GM18508 (cell line): ENCODE data around the gene PTPRN2.
"Not testable (repeated sequence)": the region's sequence is repeated elsewhere in the genome, so short reads cannot be mapped to it uniquely, and the experiment has no call there.

Experiments
- ATAC-seq: cut with Tn5 transposase; IDR thresholded peaks from one replicate; pipeline ENCODE4 v1.9.1; 2021; ENCODE audit warnings: moderate number of reproducible peaks; ENCODE audit not compliant: insufficient read depth, unreplicated experiment

Gene PTPRN2

GRCh38 chr7:158318511-158318913 is 269.1 kb downstream of the PTPRN2 start:
- ATAC-seq, result no peak

DNA sequence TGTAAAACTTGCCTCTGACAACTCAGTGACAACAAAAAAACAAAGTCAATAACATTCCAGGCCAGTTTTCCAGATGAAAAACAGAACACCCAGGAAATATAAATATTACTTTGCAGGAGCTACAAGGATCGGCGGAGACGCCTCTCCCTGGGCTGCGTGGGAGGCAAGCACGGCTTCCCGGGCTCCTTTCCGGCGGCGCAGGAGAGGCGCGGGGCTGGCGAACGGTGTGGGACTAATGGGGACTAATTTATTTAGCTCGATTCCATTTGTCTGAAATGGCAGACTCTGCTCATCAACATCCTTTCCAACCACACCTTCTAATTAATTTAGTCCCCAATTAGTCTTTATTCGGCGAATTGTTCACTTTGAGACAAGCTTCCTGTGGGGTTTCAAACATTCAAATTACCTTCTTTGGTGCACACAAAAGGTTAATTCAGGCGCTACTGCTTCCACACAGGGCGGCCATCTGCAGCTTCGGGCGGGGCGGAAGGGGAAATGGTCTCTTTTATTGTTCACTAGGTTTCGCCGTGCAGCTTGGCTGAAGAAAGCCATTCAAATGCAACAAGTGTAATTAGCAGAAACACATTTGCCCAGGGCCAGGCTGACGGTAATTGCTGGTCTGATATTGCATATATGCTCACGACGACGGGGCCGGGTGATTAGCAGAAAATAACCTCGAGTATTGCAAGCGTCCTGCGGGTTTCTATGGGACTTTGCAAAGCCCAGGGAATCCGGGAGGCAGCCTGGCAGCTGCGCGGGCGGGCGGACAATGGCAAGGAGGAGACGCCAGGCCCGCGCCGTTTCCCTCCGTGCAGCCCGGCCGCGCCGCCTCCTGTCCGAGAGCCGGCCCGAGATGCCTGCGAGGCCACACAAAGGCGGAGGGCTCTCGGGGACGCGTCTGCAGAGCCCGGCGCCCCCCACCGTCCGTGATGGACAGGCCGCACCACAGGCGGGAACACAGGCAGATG is 270.1 kb downstream of the PTPRN2 start:
- no peak for ATAC-seq

DNA sequence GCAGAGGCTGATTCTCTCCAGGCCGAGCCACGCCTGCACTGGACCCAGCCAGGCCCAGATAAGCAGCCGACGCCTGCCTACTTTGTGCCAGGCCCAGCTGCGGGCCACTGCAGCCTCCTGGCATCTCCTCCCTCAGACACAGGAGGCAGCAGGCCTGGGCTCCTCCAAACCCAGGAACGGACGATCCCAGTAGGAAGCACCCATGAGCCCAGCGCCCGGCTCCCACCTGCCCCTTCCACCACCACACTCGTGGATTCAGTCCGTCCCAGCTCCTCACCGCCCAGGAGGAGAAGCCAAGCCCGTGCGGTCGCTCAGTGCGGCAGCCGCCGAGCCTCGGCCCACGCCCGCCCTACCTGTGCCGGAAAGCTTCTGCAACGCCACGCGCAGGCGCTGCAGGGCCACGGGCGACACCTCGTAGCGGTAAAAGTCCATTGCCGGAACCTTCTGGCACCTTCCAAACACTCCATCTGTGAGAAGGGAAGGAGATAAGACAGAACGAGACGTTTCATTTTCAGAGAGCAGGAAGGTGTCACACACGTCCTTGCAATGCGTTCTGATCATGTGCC is 271.1 kb downstream of the PTPRN2 start:
- no peak for ATAC-seq

DNA sequence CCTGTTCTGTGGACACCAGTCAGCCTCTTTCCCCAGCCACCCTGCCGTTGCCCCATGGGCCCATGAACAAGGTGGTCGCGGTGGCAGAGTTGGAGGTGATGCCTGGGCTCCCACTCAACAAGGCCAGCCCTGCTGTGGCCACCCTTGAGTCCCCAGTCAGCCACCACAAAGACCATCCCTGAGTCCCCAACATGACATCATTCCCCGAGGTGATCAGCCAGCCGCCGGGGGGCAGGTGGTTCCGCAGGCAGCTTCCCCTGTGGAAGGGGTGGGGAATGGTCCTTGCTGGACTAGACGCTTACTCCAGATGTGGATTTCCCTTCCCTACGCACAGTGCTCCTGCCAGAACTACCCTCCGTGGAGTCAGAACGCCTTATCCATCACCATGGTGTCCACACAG is 271.7 kb downstream of the PTPRN2 start:
- no peak for ATAC-seq

GRCh38 chr7:158315326-158315725 is 272.3 kb downstream of the PTPRN2 start:
- no peak for ATAC-seq

- no peak for ATAC-seq
Measured at GRCh38 chr7:158314394-158314793, 273.2 kb downstream of the PTPRN2 start.

DNA sequence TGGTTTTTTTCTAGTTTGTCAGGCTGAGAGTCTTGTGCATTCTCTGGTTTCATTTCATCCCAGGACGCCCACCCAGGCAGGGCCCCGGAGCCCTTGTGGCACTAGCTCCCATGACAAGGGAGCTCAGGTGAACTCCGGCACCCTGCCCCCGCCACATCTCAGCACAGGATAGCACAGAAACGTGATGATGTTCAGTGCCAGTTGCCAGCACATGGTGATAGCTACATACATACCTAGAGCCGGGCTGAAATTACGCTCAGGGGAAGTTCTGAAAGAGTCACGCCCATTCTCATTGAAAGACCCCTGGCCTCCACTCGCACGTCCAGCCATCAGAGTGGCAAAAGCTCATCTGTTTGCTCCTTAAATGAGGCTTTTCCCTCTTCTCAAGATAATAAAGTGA is 273.7 kb downstream of the PTPRN2 start:
- ATAC-seq, result no peak

GRCh38 chr7:158312789-158313188 is 274.8 kb downstream of the PTPRN2 start:
- no peak for ATAC-seq

DNA sequence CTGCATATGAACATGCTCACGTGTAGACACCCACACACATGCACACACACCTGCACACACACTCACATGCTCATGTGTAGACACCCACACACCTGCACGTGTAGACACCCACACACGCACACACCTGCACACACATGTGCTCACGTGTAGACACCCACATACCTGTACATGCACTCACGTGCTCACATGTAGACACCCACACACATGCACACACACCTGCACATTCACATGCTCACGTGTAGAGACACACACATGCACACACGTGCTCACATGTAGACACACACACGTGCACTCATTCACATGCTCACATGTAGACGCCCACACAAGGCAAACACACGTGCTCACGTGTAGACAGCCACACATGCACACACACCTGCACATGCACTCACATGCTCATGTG is 275.8 kb downstream of the PTPRN2 start:
- ATAC-seq, result no peak

DNA sequence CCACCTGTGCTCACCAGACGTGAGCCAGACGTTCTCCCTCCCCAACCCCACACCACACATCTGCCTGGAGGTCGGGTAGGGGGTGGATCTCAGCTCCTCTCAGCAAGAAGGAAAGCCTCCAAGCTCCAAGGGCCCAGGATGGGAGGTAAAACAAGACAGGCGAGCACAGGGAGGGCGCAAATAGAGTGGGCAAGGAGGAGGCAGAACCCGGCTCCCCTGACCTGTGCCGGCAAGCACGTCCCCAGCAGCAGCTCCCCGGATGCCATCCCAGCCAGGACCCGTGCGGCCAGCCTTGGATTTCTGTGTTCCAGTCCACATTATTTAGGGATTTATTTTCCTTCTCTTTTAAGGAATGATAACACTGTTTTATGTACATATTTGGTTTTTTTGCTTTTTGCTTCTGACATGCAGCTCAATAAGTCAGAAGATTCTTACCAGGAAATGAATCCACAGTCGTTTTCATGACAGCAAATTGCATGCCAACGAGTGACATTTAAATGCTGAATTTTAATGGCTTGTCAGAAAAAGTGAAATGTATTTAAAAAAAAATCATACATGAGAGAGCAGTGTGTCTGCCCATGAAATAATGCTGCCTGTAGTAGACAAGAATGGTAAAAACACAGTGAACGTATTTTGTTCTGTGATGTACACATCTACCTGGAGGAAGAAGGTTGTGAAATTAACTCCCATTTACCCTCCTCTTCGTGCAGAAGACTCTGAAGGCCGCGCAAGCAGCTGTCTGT is 276.5 kb downstream of the PTPRN2 start:
- no peak for ATAC-seq

DNA sequence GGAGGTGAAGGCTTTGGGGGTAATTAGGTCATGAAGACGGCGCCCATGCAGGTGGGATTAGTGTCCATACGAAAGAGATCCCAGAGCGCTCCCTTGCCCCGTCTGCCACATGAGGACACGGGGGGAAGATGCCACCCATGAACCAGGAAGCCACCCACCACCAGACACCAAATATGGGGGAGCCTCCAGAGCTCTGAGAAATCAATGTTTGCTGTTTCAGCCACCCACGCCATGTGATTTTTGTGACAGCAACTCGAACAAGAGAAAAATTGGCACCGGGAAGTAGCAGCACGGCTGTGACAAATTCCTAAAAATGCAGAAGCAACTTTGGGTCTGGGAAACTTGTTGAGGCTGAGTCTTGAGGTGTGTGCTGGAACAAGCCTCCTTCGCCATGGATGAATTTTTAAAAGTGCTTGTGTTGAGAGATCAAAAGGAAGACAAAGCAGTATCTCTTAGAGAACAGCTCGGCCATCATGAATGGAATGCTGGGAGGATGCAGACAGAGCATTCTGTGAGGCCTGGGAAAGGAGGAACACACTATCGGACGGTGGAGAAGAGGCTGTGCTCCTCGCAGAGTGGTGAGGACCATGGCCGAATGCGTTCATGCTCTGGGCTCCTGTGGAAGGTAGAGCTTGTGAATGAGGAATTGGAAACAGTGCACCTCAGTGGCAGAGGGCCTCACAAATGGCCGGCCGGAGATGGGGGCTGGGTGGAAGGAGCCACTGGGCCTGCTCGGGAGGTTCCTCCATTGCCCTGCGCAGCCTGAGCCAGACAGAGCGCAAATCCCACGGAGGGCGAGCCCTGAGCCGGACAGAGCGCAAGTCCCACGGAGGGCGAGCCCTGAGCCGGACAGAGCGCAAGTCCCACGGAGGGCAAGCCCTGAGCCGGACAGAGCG is 277.5 kb downstream of the PTPRN2 start:
- no peak for ATAC-seq

- ATAC-seq, result no peak
Measured at GRCh38 chr7:158308001-158308400, 279.6 kb downstream of the PTPRN2 start.

DNA sequence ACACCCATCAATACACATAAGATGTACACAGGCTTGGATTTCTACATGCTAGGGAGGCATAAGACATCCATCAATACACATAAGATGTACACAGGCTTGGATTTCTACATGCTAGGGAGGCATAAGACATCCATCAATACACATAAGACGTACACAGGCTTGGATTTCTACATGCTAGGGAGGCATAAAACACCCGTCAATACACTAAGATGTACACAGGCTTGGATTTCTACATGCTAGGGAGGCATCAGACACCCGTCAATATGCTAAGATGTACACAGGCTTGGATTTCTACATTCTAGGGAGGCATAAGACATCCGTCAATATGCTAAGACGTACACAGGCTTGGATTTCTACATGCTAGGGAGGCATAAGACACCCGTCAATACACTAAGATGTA is 283.6 kb downstream of the PTPRN2 start:
- not testable (repeated sequence) for ATAC-seq

GRCh38 chr7:158303121-158303520 is 284.5 kb downstream of the PTPRN2 start:
- no peak for ATAC-seq

DNA sequence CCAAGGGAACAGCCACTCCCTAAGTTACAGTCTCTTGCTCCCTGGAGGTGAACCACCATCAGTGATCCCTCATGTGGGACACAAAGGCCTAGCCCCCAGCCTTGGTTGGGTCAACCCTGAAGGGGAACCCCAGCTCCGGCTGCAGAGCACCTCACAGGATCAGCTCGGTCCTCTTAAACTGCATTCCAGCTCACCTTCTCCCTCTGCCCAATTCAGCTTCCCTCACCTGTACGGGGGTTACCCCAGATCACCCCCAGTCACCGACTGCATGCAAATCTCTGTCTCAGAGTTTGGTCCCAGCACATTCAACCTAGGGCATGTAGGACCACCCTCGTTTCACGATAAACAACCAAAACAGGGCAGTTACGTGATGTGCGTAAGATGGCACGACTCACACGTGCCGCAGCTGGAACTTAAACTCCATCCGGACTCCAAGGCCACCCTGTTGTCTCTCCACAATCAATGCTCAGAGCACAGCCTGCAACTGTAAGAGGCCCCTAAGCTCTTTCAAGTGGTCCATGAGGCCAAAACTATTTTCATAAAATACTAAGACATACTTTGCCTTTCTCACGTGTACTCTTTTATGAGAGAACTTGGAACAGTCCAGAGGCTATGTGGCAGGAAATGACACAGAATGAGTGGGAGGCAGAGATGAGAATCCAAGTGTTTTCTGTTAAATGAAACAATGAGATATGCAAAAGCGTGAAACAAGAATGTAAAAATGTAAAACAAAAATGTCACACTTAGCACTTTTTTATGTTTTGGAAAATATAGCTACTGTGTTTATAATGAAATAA is 285.2 kb downstream of the PTPRN2 start:
- no peak for ATAC-seq

DNA sequence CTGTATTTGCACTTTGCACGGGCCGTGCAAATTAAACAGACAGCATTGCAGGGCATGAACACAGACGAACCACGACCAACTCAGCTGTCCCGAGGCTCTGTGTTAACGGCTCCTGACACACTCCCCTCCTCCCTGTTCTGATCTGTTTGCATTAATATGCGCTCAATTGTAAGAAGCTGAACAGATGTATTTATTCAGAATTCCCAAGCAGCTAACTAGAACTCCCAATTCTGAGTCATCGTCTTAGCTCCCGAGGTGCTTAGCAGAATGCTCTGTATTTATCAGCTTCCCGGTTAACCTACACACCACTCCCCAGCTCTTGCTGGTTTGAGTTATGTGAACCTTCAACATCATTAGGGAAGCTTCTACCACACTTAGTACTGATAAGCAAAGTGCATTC is 286.4 kb downstream of the PTPRN2 start:
- no peak for ATAC-seq

DNA sequence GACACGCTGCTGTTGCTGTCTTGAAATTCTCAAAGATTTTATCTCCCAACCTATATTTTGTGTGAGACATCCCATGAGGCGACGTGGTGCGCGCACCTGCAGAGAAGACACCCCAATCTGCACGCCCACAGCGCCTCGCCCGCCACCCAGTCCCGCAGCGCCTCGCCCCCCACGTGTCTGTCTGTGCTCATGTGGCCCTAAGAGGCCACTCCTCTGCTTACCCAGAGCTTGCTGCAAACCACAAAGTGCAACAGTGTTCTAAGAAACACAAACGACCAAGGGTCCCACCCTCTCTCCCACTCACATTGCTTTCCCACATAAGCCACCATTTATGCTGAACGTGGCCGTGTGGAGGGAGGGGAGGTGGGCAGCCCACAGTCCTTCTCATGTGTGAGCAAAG is 287.2 kb downstream of the PTPRN2 start:
- ATAC-seq, result no peak

DNA sequence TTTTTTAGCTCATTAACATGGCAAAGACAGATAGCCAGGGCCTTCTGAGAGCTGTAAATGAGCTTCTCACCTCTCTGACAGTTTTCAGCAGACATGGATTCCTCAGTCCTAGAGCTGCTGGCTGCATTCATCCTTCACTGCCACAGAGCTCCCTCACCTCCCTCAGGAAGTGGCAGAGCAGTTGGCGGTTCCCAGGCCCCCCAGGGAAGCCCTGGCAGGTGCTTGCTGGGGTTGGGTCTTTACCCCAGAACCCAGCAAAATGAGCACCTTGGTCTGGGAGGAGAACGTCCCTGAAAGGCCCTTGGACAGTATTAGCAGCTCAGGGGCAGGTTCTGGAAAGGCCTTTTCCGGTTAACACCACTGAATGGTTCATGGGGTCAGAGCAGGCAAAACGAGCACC is 288.0 kb downstream of the PTPRN2 start:
- no peak for ATAC-seq

GRCh38 chr7:158296798-158297104 is 290.9 kb downstream of the PTPRN2 start:
- no peak for ATAC-seq
